Epithelial cell of esophagus (primary cell): ENCODE data around the gene SVBP.

Experiments used
- DNase-seq: peaks from one replicate; pipeline ENCODE4 v3.0.0; 2010; ENCODE audit warnings: low read depth
- H3K4me3 ChIP-seq: 2 replicates; pipeline ENCODE4 v1.5.1; 2011; ENCODE audit warnings: mild to moderate bottlenecking, low read length, control low read depth
- CTCF ChIP-seq: IDR thresholded peaks from 2 replicates; pipeline ENCODE4 v1.5.1; 2011; ENCODE audit warnings: low read depth, mild to moderate bottlenecking, low read length, control low read depth, inconsistent platforms; ENCODE audit not compliant: insufficient read depth; ENCODE audit errors: missing control alignments

The SVBP gene

GRCh38 chr1:42783092-42783491, 34.1 kb downstream of the SVBP start:
- no peak for TF ChIP-seq CTCF
- no peak overlapping the region for H3K4me3 ChIP-seq

GRCh38 chr1:42780176-42780575, 37.0 kb downstream of the SVBP start:
- H3K4me3 ChIP-seq = no peak overlapping the region
- DNase-seq = no peak
- no peak for TF ChIP-seq CTCF

More at GRCh38 chr1:42783092-42783491, 34.1 kb downstream of the SVBP start:
- DNase-seq = no peak

- no peak for TF ChIP-seq CTCF
- no peak overlapping the region for H3K4me3 ChIP-seq
- DNase-seq = no peak
These were observed 37.5 kb downstream of the SVBP start for GRCh38 chr1:42779725-42780124.

GRCh38 chr1:42777852-42778251, 39.3 kb downstream of the SVBP start:
- peak; percentile 59 for DNase-seq
- peak; percentile 83 for TF ChIP-seq CTCF
- no peak overlapping the region for H3K4me3 ChIP-seq

- no peak for TF ChIP-seq CTCF
- DNase-seq = no peak
- no peak overlapping the region for H3K4me3 ChIP-seq
These were observed 40.7 kb downstream of the SVBP start for GRCh38 chr1:42776502-42776901.

- H3K4me3 ChIP-seq = no peak overlapping the region
- TF ChIP-seq CTCF = no peak
- no peak for DNase-seq
These were observed 42.2 kb downstream of the SVBP start for GRCh38 chr1:42774928-42775526.

- DNase-seq = no peak
- no peak for TF ChIP-seq CTCF
- no peak overlapping the region for H3K4me3 ChIP-seq
These were observed 43.8 kb downstream of the SVBP start for GRCh38 chr1:42773420-42773819.
